NCI-H2196 treated with DMSO at 0.1 percent for 48 hours (cell line): ENCODE measurements around the gene CBARP.

Source experiments
- DNase-seq: peaks from one replicate; lab custom pipeline; 2025; ENCODE audit not compliant: unreplicated experiment; lab: John Stamatoyannopoulos, UW

The CBARP gene

GRCh38 chr19:1264801-1265614 lies 27.2 kb upstream of the CBARP start:
- no peak for DNase-seq

DNA sequence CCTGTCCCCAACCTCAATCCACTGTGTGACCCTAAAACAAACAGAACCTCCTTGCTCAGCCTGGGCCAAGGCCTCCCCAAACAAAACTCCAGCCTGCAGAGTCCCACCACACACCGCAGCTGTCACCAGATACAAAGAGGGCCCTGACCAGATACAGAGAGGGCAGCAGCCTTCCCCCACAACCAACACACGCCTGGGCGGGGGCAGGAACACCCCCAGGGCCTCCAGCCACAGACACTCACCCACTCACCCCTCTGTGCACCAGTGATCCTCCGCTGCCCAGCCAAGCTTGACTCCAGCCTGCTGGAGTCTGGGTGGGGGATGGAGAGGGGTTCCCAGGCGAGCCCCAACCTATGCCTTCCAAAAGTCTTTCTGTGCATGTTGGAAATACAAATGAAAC lies 25.4 kb upstream of the CBARP start:
- DNase-seq = no peak

- DNase-seq = no peak
Observed at GRCh38 chr19:1262623-1263123, 24.9 kb upstream of the CBARP start.

DNA sequence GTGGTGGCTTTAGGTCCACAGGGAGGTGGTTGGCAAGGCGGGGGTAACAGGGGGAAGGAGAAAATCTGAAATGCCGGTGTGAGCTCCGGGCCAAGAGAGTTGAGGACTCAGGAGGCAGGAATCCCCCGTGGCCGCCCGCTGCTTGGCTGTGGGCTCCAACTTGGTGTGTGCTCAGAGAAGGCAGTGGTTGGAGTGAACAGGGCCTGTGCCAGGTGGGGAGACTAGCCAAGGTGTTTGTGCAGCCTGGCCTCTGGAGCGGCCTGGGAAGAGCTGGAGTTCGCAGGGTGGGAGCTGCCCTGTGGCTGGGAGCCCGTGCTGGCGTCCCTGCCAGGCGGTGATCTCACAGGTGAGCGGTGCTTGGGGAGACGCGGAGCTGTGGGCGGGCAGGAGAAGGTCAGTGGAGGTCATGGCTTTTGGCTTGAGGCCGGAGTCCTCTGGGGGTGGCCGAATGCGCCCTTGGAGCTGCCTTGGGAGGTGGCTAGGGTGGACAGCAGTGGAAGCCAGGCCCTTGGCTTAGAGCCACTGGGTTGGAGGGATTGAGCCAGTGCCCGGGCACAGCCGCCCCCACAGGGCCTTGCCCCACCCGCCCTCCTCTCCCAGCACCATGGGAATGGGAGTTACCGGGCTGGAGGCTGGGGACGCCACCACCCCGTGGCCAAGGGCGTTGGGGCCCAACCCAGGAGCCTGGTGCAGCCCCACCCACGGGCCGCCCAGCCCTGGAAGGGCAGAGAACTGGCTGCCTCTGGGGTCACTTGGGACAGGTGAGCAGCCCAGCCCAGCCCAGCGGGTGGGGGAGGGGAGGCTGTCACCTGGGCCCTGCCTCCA lies 24.2 kb upstream of the CBARP start:
- peak; percentile 36 for DNase-seq

GRCh38 chr19:1261538-1261797 lies 23.7 kb upstream of the CBARP start:
- DNase-seq = no peak

DNA sequence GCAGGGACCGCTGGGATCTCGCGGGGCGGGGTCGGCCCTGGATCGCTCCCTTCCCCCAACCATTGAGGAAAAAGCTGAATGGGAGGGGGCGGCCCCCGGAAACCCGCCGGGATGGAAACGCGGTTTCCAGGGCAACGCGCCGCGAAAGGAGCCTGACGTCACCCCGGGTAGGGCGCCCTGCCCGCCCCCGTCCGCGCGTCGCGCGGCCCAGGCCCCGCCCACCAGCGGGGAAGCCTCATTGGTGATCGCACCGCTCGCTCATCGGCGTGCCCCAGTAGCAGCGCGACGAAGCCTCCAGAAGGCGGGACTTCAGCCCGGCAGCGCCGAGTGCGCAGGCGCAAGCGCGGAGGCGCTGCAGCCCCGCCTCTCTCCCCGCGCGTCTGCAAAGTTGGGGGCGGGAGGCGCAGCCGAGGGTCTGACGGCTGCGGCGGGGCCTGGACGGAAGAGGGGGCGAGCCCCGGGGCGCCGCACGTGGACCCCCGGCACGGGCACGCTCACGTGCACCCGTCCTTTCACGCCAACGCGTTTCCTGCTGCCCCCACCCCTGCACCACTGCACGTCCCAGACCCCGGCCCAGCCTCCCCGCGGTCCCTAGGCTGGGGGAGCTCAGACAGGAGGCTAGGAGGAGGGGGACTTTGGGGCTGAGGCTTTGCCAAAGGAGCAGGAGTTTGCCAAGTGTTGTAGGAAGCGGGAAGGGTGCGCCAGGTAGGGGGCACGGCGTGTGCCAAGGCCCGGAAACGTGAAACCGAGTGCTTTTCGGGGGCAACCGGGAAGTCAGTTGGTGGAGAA lies 23.1 kb upstream of the CBARP start:
- peak; percentile 93 for DNase-seq

- DNase-seq = no peak
Observed at GRCh38 chr19:1259876-1260748, 22.3 kb upstream of the CBARP start.

DNA sequence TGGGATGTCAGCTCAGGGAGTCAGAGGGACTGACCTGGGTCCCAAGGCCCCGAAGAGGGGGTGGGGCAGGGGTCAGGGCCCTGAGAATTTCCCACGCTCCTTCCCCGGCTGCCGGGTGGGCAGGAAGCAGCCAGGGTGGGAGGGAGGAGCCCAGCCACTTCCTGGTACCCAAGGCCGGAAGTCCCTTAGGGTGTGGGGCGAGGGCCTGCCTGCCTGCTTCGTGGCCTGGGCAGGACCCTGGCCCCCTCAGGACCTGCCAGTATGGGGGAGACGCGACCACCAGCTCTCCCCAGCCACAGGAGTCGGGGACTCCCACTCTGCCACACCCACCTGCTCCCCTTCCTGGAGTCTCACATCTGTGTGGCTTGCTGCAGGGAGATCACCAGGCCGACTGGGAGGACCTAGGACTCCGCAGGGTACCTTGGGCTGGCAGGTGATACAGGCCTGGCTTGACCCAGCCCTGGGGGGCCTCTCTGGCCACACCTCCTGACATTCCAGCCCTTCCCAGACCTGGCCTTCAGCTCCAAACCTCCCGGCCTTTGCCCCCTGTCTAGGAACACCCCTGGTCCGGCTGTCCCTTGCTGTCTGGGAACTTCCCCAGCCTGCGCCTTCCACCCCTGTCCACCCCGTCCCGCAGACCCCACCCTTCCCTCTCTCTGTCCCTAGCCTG lies 21.5 kb upstream of the CBARP start:
- no peak for DNase-seq

DNA sequence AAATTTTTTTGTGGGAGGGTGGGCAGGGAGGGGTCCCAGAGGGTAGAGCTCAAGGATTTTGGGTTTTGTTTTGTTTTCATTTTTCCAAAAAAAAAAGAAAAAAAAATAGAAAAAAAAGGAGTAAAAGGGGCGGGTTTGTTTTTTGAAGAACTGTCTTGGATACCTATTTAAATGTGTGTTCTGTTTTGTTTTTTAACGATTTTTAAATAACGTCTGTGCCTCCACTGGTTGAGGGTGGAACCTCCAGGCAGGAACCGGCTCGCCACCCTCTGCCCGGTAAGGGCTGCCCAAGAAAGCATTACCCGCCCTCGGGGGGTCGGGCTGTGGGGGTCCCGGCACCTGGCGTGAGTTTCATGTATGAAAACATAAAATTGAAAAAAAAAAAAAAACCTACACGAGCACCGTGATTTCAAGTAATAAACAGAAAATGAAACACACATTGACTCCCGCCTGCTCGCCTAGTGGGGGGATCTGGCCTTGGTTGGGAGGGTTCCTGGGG lies 21.0 kb upstream of the CBARP start:
- no peak for DNase-seq

DNA sequence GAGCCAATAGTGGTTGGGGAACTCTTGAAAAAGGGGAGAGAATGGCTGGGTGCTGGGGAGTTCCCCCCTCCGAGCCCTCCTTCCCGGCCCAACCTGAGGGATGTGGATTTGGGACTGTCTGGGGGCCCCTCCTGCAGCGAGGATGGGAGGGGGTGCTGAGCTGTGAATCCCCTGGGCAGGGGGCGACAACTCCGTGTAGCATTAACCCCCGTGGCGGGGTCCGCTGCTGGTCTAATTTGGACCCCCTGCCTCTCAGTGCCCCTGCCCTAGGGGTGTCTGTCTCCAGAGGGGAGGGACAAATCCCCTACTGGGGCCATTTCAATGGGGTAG lies 20.3 kb upstream of the CBARP start:
- DNase-seq = no peak

- DNase-seq = no peak
Observed at GRCh38 chr19:1257475-1258162, 19.8 kb upstream of the CBARP start.

- DNase-seq = no peak
Observed at GRCh38 chr19:1256646-1257474, 19.1 kb upstream of the CBARP start.

DNA sequence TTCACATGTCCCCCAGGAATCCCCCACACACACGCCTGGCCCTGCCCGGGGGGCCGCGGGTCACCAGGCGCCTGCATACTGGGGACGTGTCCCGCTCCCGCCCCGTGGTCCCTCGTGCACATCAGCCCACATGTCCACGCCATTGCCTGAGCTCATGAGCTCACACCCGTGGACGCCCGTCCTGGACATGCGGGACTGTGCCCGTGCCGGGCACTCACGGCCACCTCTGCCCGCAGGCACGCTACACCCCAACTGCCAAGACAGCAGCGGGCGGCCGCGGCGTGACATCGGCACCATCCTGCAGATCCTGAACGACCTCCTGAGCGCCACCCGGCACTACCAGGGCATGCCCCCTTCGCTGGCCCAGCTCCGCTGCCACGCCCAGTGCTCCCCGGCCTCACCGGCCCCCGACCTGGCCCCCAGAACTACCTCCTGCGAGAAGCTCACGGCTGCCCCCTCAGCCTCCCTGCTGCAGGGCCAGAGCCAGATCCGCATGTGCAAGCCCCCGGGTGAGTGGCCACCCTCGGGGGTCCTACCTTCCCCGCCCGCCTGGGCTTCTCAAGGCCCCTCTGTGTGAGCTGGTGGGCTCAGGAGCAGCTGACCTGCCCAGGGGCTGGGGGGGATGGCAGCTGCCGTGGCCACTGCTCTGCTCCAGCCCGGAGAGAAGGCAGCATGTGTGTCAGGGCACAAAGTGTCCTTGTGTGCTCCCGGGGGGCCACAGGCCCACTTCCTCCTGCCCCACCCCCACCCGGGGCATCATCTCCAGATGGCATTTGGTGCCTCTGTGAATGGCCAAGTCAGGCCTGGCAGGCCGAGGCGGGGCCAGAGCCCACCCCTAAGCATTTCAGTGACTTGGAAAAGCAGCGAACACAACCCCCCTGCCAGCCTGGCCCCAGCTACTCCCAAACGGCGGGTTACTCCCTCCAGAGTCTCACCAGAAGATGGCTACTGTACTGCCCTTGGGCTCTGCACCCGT lies 17.7 kb upstream of the CBARP start:
- DNase-seq = no peak

DNA sequence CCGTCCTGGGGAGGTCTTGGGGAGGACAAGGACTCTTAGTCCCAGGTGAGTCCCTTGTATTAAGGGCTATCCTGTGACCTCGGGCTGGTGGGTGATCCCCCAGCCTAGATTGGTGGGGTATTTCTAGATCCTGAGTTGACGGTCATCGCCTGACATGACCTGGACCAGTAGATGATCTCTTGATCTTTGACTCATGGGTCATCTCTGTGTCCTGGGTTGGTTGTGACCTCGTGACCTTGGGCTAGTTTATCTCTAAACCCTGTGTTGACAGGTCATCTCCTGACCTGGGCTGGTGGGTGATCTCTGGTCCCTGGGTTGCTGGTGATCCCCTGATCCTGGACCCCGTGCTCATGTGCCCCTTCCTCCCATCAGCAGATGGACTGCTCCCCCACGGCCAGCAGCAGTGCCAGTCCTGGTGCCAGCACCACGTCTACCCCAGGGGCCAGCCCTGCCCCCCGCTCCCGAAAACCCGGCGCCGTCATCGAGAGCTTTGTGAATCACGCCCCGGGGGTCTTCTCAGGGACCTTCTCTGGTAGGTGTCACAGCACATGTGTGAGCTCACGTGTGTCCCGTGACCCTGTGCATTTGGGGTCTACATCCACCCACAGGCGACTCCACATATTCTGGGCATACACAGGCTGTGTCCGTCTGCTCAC lies 16.9 kb upstream of the CBARP start:
- DNase-seq = no peak

DNA sequence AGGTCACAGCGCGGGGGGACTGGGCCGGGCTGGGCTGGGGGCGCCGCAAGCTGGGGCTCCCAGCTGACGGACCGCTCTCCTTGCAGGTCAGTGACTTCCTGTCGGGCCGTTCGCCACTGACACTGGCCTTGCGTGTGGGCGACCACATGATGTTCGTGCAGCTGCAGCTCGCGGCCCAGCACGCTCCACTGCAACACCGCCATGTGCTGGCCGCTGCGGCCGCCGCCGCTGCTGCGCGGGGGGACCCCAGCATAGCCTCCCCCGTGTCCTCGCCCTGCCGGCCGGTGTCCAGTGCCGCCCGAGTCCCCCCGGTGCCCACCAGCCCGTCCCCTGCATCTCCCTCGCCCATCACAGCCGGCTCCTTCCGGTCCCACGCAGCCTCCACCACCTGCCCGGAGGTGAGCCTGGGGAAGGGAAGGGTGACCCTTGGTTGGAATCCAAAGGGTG lies 16.3 kb upstream of the CBARP start:
- DNase-seq = no peak

DNA sequence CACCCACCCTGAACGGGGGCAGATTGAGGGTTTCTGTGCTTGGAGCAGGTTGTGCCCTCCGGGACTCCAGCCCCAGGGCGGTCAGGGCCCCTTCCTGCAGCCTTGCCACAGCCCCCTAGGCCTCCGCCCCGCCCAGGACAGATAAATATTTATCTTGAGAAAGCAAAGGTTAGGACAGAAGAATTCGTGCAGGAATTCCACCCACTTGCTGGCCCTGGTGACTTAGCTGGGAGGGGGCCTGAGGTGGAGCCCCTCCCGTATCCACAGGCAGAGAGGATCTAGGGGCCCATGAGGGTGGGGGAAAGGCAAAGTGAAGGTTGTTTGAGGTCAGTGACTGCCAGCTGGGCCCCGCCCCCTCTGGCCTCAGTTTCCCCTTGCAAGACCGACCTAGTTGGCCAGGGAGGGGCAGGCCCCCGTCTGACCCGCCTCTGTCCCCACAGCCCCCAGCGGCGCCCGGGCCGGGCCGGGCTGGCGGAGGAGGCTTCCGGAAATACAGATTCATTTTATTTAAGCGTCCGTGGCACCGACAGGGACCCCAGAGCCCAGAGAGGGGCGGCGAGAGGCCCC lies 15.8 kb upstream of the CBARP start:
- DNase-seq = no peak
